H1 (cell line): ENCODE data around the gene TRHDE.

Experiments used
- EP300 ChIP-seq, 2 experiments: IDR thresholded peaks; 1 replicate in 1 of 2; 2 replicates in 1 of 2; pipeline ENCODE4 v1.6.1; 2011 to 2012; ENCODE audit warnings: low read depth in 2 of 2, low read length in 2 of 2, mild to moderate bottlenecking in 2 of 2, borderline replicate concordance in 1 of 2, inconsistent platforms in 1 of 2, moderate library complexity in 1 of 2
- HDAC2 ChIP-seq, 2 experiments: fragments of 300-600 bp in 1 of 2; sonication (generic) in 1 of 2; IDR thresholded peaks; 2 replicates each; pipeline ENCODE4 v1.6.1; 2011 to 2012; ENCODE audit warnings: low read depth in 2 of 2, low read length in 2 of 2, mild to moderate bottlenecking in 2 of 2, moderate library complexity in 2 of 2, borderline replicate concordance in 1 of 2, inconsistent platforms in 1 of 2
- POLR2A ChIP-seq, 2 experiments: IDR thresholded peaks; 1 replicate in 1 of 2; 2 replicates in 1 of 2; pipeline ENCODE4 v1.6.1; 2011; ENCODE audit warnings: low read depth in 2 of 2, low read length in 2 of 2, mild to moderate bottlenecking in 2 of 2; ENCODE audit errors: control extremely low read depth in 1 of 2
- POLR2AphosphoS5 ChIP-seq: IDR thresholded peaks from 2 replicates; pipeline ENCODE4 v1.6.1; 2011; ENCODE audit warnings: low read depth, low read length
- RAD21 ChIP-seq, 2 experiments: IDR thresholded peaks in 1 of 2; conservative IDR thresholded peaks in 1 of 2; 2 replicates each; pipeline ENCODE4 v1.6.1; 2011; ENCODE audit warnings: low read depth in 2 of 2, low read length in 2 of 2, improper control_type of control experiment in 1 of 2, inconsistent platforms in 1 of 2, mild to moderate bottlenecking in 1 of 2, moderate library complexity in 1 of 2
- SP1 ChIP-seq: IDR thresholded peaks from 2 replicates; pipeline ENCODE4 v1.6.1; 2011; ENCODE audit warnings: low read depth, low read length
- TEAD4 ChIP-seq: IDR thresholded peaks from 2 replicates; pipeline ENCODE4 v1.6.1; 2012; ENCODE audit warnings: low read depth, low read length, inconsistent platforms, mixed read lengths
- ZNF274 ChIP-seq: IDR thresholded peaks from 2 replicates; pipeline ENCODE4 v1.7.0; 2012; ENCODE audit warnings: low read length, borderline replicate concordance; ENCODE audit errors: extremely low read depth
- TF ChIP-seq, protein P1 (sequence below), 3 experiments: IDR thresholded peaks; 1 replicate in 2 of 3; 2 replicates in 1 of 3; pipeline versions ENCODE4 v1.5.1 to v1.6.1; 2011; ENCODE audit warnings: low read length in 3 of 3, mild to moderate bottlenecking in 3 of 3, inconsistent platforms in 2 of 3, low read depth in 1 of 3, moderate library complexity in 1 of 3; ENCODE audit not compliant: insufficient read depth in 1 of 3; ENCODE audit errors: control extremely low read depth in 1 of 3
- TF ChIP-seq, protein P2 (sequence below): IDR thresholded peaks from 2 replicates; pipeline ENCODE4 v1.6.1; 2012; ENCODE audit warnings: low read length, inconsistent platforms
- TF ChIP-seq, protein P3 (sequence below): IDR thresholded peaks from 2 replicates; pipeline ENCODE4 v1.6.1; 2012; ENCODE audit warnings: inconsistent platforms

DNA sequence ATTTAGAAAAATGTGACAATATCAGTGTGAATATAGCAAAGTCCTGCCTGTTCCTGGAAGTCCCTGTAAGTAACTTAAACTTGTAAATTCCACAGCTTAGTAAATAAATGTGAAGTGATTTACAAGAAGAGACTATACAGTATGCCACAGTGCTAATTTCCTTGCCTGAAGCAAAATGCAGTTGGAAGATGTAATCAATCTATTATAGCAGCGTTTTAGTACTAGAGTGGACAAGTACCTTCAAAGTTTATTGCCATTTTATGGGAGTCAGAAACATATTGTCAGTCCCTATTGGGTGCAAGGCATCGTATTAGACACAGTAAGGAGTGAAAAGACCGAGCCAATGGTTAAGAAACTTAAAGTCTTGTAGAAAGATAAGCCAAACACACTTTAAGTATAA, 94.1 kb downstream of the TRHDE start:
- TF ChIP-seq EP300 (IDR thresholded peaks at IDR 0.05; ENCODE audit: borderline replicate concordance in 1 of 2, low read depth in 2 of 2, low read length in 2 of 2) (no peak), HDAC2 (IDR thresholded peaks at IDR 0.05; ENCODE audit: borderline replicate concordance in 1 of 2, low read depth in 2 of 2, low read length in 2 of 2) (no peak), POLR2AphosphoS5 (no peak), ZNF274 (no peak), RAD21 (IDR thresholded peaks at IDR 0.05 in 1 of 2, conservative IDR thresholded peaks at IDR 0.05 in 1 of 2; ENCODE audit: low read depth in 2 of 2, low read length in 2 of 2) (no peak), TEAD4 (no peak), SP1 (no peak), POLR2A (IDR thresholded peaks at IDR 0.05; ENCODE audit: control extremely low read depth in 1 of 2, low read depth in 2 of 2, low read length in 2 of 2) (no peak)
- TF ChIP-seq, protein P1, sequence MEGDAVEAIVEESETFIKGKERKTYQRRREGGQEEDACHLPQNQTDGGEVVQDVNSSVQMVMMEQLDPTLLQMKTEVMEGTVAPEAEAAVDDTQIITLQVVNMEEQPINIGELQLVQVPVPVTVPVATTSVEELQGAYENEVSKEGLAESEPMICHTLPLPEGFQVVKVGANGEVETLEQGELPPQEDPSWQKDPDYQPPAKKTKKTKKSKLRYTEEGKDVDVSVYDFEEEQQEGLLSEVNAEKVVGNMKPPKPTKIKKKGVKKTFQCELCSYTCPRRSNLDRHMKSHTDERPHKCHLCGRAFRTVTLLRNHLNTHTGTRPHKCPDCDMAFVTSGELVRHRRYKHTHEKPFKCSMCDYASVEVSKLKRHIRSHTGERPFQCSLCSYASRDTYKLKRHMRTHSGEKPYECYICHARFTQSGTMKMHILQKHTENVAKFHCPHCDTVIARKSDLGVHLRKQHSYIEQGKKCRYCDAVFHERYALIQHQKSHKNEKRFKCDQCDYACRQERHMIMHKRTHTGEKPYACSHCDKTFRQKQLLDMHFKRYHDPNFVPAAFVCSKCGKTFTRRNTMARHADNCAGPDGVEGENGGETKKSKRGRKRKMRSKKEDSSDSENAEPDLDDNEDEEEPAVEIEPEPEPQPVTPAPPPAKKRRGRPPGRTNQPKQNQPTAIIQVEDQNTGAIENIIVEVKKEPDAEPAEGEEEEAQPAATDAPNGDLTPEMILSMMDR (IDR thresholded peaks at IDR 0.05; ENCODE audit: control extremely low read depth in 1 of 3, insufficient read depth in 1 of 3, low read depth in 1 of 3, low read length in 3 of 3): no peak
- TF ChIP-seq, protein P2, sequence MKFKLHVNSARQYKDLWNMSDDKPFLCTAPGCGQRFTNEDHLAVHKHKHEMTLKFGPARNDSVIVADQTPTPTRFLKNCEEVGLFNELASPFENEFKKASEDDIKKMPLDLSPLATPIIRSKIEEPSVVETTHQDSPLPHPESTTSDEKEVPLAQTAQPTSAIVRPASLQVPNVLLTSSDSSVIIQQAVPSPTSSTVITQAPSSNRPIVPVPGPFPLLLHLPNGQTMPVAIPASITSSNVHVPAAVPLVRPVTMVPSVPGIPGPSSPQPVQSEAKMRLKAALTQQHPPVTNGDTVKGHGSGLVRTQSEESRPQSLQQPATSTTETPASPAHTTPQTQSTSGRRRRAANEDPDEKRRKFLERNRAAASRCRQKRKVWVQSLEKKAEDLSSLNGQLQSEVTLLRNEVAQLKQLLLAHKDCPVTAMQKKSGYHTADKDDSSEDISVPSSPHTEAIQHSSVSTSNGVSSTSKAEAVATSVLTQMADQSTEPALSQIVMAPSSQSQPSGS: no peak
- TF ChIP-seq, protein P3, sequence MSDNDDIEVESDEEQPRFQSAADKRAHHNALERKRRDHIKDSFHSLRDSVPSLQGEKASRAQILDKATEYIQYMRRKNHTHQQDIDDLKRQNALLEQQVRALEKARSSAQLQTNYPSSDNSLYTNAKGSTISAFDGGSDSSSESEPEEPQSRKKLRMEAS: no peak
